Heart right ventricle (tissue), 16 donors: ENCODE results near the gene SLC25A15. TPM values are rescaled to one million over a fixed set of nuclear protein-coding genes. Genes with fewer than 3 reads are reported as not detected.

ENCODE experiments used
- ATAC-seq, 8 donors: fragments of 200-7000 bp; cut with Tn5 transposase; one replicate each; pipeline ENCODE4 v1.9.1; 2020; ENCODE audit warnings: mild to moderate bottlenecking in 8 of 8, moderate library complexity in 8 of 8, moderate number of reproducible peaks in 1 of 8
- DNase-seq, 2 donors: peaks; one replicate each; pipeline ENCODE4 v3.0.0-alpha.2; 2020
- H3K27ac ChIP-seq, 10 donors: fragments of 200-600 bp; sonication (generic) in 2 of 10; one replicate each; pipeline versions ENCODE4 v1.5.0 to v1.8.0; 2020 to 2022; ENCODE audit warnings: mild to moderate bottlenecking in 3 of 10
- H3K27me3 ChIP-seq, 7 donors: fragments of 200-600 bp; one replicate each; pipeline ENCODE4 v1.8.0; 2021 to 2022; ENCODE audit warnings: mild to moderate bottlenecking in 2 of 7
- H3K36me3 ChIP-seq, 9 donors: fragments of 200-600 bp; sonication (generic) in 1 of 9; one replicate each; pipeline versions ENCODE4 v1.5.0 to v1.8.0; 2020 to 2022; ENCODE audit warnings: mild to moderate bottlenecking in 2 of 9
- H3K4me1 ChIP-seq, 9 donors: fragments of 200-600 bp; sonication (generic) in 1 of 9; one replicate each; pipeline versions ENCODE4 v1.5.0 to v1.8.0; 2020 to 2022; ENCODE audit warnings: mild to moderate bottlenecking in 4 of 9
- H3K4me3 ChIP-seq, 10 donors: fragments of 200-600 bp; sonication (generic) in 2 of 10; one replicate each; pipeline versions ENCODE4 v1.5.0 to v1.8.0; 2020 to 2022; ENCODE audit warnings: mild to moderate bottlenecking in 7 of 10, moderate library complexity in 2 of 10
- H3K9me3 ChIP-seq, 11 donors: fragments of 200-600 bp in 10 of 11; sonication (generic) in 2 of 11; one replicate each; pipeline versions ENCODE4 v1.5.0 to v1.8.0; 2013 to 2022; ENCODE audit warnings: mild to moderate bottlenecking in 2 of 11, control low read depth in 1 of 11, moderate library complexity in 1 of 11
- WGBS, 2 donors: extraction: QIAGEN DNeasy Blood & Tissue Kit; methylation state at CpG; one replicate each; pipeline ENCODE4 v1.1.7; 2013; ENCODE audit warnings: inconsistent platforms in 1 of 2; 5-methylcytosine and 5-hydroxymethylcytosine counted together
- intact Hi-C, 10 donors: fragments of 100-400 bp; cut with DNase I; formaldehyde crosslinking; loops; one replicate each; pipeline versions ENCODE4 v1.11.1 to v1.14.2; 2022
- polyA plus RNA-seq, 2 donors: library from polyadenylated mRNA; stranded (reverse); fragments of 200-250 nt; gene quantifications; one replicate each; pipeline ENCODE4 v1.2.3, GENCODE V29; 2013
- total RNA-seq, 10 donors: library from RNA; stranded (reverse); fragmentation: NEBNext Ultra II Directional in 3 of 10; extraction: Animal tissue kit (Norgen Biotek cat#: 25700) in 3 of 10; gene quantifications; one replicate each; pipeline versions ENCODE4 v1.2.1 to v1.2.4, GENCODE V29; 2021 to 2023
- TF ChIP-seq, protein P1 (sequence below), 9 donors: fragments of 200-600 bp; sonication (generic) in 2 of 9; IDR thresholded peaks; one replicate each; pipeline versions ENCODE4 v1.5.0 to v1.8.0; 2021 to 2022; ENCODE audit warnings: antibody characterized with exemption in 9 of 9, mild to moderate bottlenecking in 5 of 9, moderate library complexity in 1 of 9
- donor health status: Arrhythmogenic right ventricular cardiomyopathy.
- donor health status: ischemic (EF 13 %, LVEDD 7.1; RV severe dilation, severe dysfunction).
- donor health status: healthy with polysubstance abuse.
- donor health status: DM: no; HTN: yes; CAD: no.
- donor health status: DM: no; HTN: no; CAD: no.
- donor health status: ischemic (EF 25% LVEDD 6.9; RV normal size, moderate dysfunction).
- donor health status: ischemic (EF 25% LVEDD 5.7; RV mildly dilated, moderate dysfunction).
- donor health status: healthy.
- donor health status: DM: yes; HTN: yes; CAD: no.
- donor health status: Ischemic cardiomyopathy.
- donor health status: ischemic (EF 35%, LVEDD 5.7; RV mildly dilated, moderate dysfunction).
- donor health status: nonischemic (EF 11% LVEDD 7.7; RV severe dilation, severe dysfunction).
- donor health status: DM: yes; HTN: yes; CAD: no.
- donor health status: PGD.
- donor health status: ischemic (EF 29% LVEDD 5.4; RV normal size, mild dysfunction).
- donor health status: nonischemic (EF 23%, LVEDD 6.1; RV moderate dilation, normal function).

SLC25A15 gene
- total and polyA plus RNA-seq, 12 donors: 0.73 to 6.0 (median 4.7) TPM

GRCh38 chr13:40801255-40802217, 12.1 kb downstream of the SLC25A15 start:
- no peak for DNase-seq
- no peak for ATAC-seq
- H3K27me3 ChIP-seq: no peaks in the 10 kb centered on the region
- no peak overlapping the region for H3K4me3 ChIP-seq
- no peak overlapping the region for H3K27ac ChIP-seq
- no peaks in the 10 kb centered on the region for H3K9me3 ChIP-seq
- no peaks in the 10 kb centered on the region for H3K4me1 ChIP-seq
- H3K36me3 ChIP-seq: peaks cover 0 to 73% (median 10%) of the 10 kb centered on the region in 9 donors
- TF ChIP-seq, protein P1, sequence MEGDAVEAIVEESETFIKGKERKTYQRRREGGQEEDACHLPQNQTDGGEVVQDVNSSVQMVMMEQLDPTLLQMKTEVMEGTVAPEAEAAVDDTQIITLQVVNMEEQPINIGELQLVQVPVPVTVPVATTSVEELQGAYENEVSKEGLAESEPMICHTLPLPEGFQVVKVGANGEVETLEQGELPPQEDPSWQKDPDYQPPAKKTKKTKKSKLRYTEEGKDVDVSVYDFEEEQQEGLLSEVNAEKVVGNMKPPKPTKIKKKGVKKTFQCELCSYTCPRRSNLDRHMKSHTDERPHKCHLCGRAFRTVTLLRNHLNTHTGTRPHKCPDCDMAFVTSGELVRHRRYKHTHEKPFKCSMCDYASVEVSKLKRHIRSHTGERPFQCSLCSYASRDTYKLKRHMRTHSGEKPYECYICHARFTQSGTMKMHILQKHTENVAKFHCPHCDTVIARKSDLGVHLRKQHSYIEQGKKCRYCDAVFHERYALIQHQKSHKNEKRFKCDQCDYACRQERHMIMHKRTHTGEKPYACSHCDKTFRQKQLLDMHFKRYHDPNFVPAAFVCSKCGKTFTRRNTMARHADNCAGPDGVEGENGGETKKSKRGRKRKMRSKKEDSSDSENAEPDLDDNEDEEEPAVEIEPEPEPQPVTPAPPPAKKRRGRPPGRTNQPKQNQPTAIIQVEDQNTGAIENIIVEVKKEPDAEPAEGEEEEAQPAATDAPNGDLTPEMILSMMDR (IDR thresholded peaks at IDR 0.05): no peak
- 92 to 93% methylated on average over 6 of the region's 6 CpGs for WGBS, 2 donors
- intact Hi-C loops: no loop called here

- H3K27me3 ChIP-seq: no peaks in the 10 kb centered on the region
- TF ChIP-seq, protein P1 (IDR thresholded peaks at IDR 0.05): no peak
- H3K9me3 ChIP-seq: no peaks in the 10 kb centered on the region
- WGBS, 2 donors: 96 to 98% methylated on average over 5 of the region's 5 CpGs
- ATAC-seq: no peak
- no peak for DNase-seq
- no peaks in the 10 kb centered on the region for H3K4me1 ChIP-seq
- peaks cover 0 to 83% (median 10%) of the 10 kb centered on the region in 9 donors for H3K36me3 ChIP-seq
- intact Hi-C loops: no loop called here
- H3K27ac ChIP-seq: no peak overlapping the region
- no peak overlapping the region for H3K4me3 ChIP-seq
These were observed 13.9 kb downstream of the SLC25A15 start for GRCh38 chr13:40803316-40803715.

DNA sequence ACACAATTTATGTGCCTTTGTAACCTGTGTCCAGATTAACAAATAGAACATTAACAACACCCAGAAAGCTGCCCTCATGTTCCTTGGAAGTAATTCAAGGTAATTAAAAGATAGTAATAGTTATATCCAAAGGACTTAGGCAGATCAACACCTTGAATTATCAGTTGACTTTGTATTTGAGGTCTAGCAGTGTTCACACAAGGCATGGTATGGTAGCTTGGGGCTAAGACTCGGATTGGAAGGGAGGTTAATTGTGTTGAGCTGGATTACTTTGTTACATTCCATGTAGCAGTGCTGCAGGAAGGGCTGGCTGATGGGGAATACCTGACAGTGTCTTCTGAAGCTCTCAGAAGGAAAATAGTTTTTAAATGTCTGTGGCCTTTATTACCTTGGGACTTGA, 16.8 kb downstream of the SLC25A15 start:
- no peaks in the 10 kb centered on the region for H3K4me1 ChIP-seq
- ATAC-seq: no peak
- intact Hi-C loops: no loop called here
- H3K9me3 ChIP-seq: no peaks in the 10 kb centered on the region
- H3K27me3 ChIP-seq: no peaks in the 10 kb centered on the region
- TF ChIP-seq, protein P1 (IDR thresholded peaks at IDR 0.05): no peak
- no peak overlapping the region for H3K4me3 ChIP-seq
- no peak overlapping the region for H3K27ac ChIP-seq
- 88 to 93% methylated on average over 1 of the region's 1 CpG for WGBS, 2 donors
- DNase-seq: no peak
- H3K36me3 ChIP-seq: peaks cover 0 to 83% (median 12%) of the 10 kb centered on the region in 9 donors

- no peak overlapping the region for H3K27ac ChIP-seq
- ATAC-seq (no peak), DNase-seq (no peak)
- H3K27me3 ChIP-seq: no peaks in the 10 kb centered on the region
- H3K9me3 ChIP-seq: peaks cover 0 to 2% (median 0%) of the 10 kb centered on the region in 11 donors
- H3K4me1 ChIP-seq: no peaks in the 10 kb centered on the region
- no peak overlapping the region for H3K4me3 ChIP-seq
- 93 to 95% methylated on average over 5 of the region's 5 CpGs for WGBS, 2 donors
- H3K36me3 ChIP-seq: peaks cover 0 to 90% (median 12%) of the 10 kb centered on the region in 9 donors
- TF ChIP-seq, protein P1 (IDR thresholded peaks at IDR 0.05): no peak
- intact Hi-C loops: no loop called here
These were observed 20.1 kb downstream of the SLC25A15 start for GRCh38 chr13:40809471-40809870.
